ENCODE measurements around the gene MPPED2.

DNA sequence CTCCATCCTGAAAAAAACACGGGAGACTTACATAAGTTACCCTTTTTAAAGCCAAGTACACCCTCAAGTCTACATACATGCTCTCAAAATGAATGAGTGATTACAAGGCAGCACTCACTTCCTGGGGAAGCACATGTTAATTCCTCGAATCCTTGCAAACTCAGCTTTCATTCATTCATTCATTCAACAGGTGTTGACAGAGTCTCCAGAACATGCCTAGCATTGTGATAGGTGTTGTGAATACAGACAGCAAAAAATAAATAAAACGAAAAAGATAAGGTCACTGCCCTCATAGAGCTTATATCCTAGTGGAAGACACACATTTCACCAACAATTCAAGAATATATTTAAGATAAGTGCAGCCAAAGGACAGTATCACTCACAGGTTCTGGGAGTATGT is 19.7 kb downstream of the MPPED2 start:
- TF ChIP-seq, protein P1, sequence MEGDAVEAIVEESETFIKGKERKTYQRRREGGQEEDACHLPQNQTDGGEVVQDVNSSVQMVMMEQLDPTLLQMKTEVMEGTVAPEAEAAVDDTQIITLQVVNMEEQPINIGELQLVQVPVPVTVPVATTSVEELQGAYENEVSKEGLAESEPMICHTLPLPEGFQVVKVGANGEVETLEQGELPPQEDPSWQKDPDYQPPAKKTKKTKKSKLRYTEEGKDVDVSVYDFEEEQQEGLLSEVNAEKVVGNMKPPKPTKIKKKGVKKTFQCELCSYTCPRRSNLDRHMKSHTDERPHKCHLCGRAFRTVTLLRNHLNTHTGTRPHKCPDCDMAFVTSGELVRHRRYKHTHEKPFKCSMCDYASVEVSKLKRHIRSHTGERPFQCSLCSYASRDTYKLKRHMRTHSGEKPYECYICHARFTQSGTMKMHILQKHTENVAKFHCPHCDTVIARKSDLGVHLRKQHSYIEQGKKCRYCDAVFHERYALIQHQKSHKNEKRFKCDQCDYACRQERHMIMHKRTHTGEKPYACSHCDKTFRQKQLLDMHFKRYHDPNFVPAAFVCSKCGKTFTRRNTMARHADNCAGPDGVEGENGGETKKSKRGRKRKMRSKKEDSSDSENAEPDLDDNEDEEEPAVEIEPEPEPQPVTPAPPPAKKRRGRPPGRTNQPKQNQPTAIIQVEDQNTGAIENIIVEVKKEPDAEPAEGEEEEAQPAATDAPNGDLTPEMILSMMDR (IDR thresholded peaks at IDR 0.05; ENCODE audit: low read depth, low read length), result no peak
- TF ChIP-seq EZH2phosphoT487 (IDR thresholded peaks at IDR 0.05; ENCODE audit: low read depth), result no peak

Data from OCI-LY3 (cell line).